Hepatocyte (in vitro differentiated cells): ENCODE measurements around the gene TMEM150B. TPM values are rescaled to one million over a fixed set of nuclear protein-coding genes. Genes with fewer than 3 reads are reported as not detected.

Experiments
- DNase-seq: peaks from one replicate; pipeline ENCODE4 v3.0.0-alpha.2; 2016; ENCODE audit warnings: low spot score
- H2AFZ ChIP-seq: fragments of 200-600 bp; sonication (generic); 2 replicates; pipeline ENCODE4 v1.6.0; 2016; ENCODE audit warnings: antibody characterized with exemption, mild to moderate bottlenecking
- H3K27ac ChIP-seq: fragments of 200-600 bp; sonication (generic); 2 replicates; pipeline ENCODE4 v1.5.1; 2016; ENCODE audit warnings: mild to moderate bottlenecking
- H3K27me3 ChIP-seq: fragments of 200-600 bp; sonication (generic); 2 replicates; pipeline ENCODE4 v1.6.1; 2016
- H3K36me3 ChIP-seq: fragments of 200-600 bp; sonication (generic); replicated peaks from 2 replicates; pipeline ENCODE4 v1.5.1; 2016; ENCODE audit warnings: low read depth; ENCODE audit not compliant: insufficient read depth
- H3K4me1 ChIP-seq: fragments of 200-600 bp; sonication (generic); 2 replicates; pipeline ENCODE4 v1.5.1; 2016; ENCODE audit warnings: mild to moderate bottlenecking, moderate library complexity; ENCODE audit not compliant: insufficient read depth
- H3K4me2 ChIP-seq: fragments of 200-600 bp; sonication (generic); 2 replicates; pipeline ENCODE4 v1.6.0; 2016
- H3K4me3 ChIP-seq: fragments of 200-600 bp; sonication (generic); 2 replicates; pipeline ENCODE4 v1.5.1; 2016; ENCODE audit warnings: mild to moderate bottlenecking
- H3K79me2 ChIP-seq: fragments of 200-600 bp; sonication (generic); 2 replicates; pipeline ENCODE4 v1.6.0; 2017; ENCODE audit warnings: mild to moderate bottlenecking
- H3K9me2 ChIP-seq: fragments of 200-600 bp; sonication (generic); replicated peaks from 2 replicates; pipeline ENCODE4 v1.6.0; 2017; ENCODE audit warnings: mild to moderate bottlenecking; ENCODE audit not compliant: insufficient read depth
- H3K9me3 ChIP-seq: fragments of 200-600 bp; sonication (generic); 2 replicates; pipeline ENCODE4 v1.5.1; 2016; ENCODE audit warnings: low read depth, mild to moderate bottlenecking
- H4K20me1 ChIP-seq: fragments of 200-600 bp; sonication (generic); 2 replicates; pipeline ENCODE4 v1.6.0; 2016; ENCODE audit warnings: mild to moderate bottlenecking; ENCODE audit not compliant: insufficient read depth, poor library complexity, severe bottlenecking
- EZH2 ChIP-seq: fragments of 200-600 bp; sonication (generic); IDR thresholded peaks from 2 replicates; pipeline ENCODE4 v1.6.1; 2016; ENCODE audit warnings: antibody characterized with exemption, mild to moderate bottlenecking, borderline replicate concordance
- EZH2phosphoT487 ChIP-seq: fragments of 200-600 bp; sonication (generic); IDR thresholded peaks from one replicate; pipeline ENCODE4 v1.6.1; 2018; ENCODE audit warnings: antibody characterized with exemption, mild to moderate bottlenecking, low read depth, moderate library complexity; ENCODE audit not compliant: unreplicated experiment, severe bottlenecking
- WGBS: methylation state at CpG from one replicate; pipeline ENCODE4 v1.1.6; 2016; ENCODE audit warnings: low lambda C conversion rate; ENCODE audit errors: missing lambda C conversion rate; 5-methylcytosine and 5-hydroxymethylcytosine counted together
- polyA plus RNA-seq: library from polyadenylated mRNA; unstranded; fragments of >200 nt; fragmentation: Nextera tagmentation; extraction: Ambion mirVana; gene quantifications from 2 replicates; pipeline ENCODE4 v1.2.1, GENCODE V29; 2016
- total RNA-seq: library from RNA; depleted of rRNA; stranded (reverse); fragments of >200 nt; gene quantifications from 2 replicates; pipeline ENCODE4 v1.2.3, GENCODE V29; 2014
- TF ChIP-seq, protein P1 (sequence below): fragments of 200-600 bp; sonication (generic); IDR thresholded peaks from 2 replicates; pipeline ENCODE4 v1.5.1; 2016; ENCODE audit warnings: antibody characterized with exemption, mild to moderate bottlenecking; ENCODE audit not compliant: poor library complexity

Gene TMEM150B
- total and polyA plus RNA-seq, 2 experiments from 2014 or later: 9.2 to 25.4 TPM

DNA sequence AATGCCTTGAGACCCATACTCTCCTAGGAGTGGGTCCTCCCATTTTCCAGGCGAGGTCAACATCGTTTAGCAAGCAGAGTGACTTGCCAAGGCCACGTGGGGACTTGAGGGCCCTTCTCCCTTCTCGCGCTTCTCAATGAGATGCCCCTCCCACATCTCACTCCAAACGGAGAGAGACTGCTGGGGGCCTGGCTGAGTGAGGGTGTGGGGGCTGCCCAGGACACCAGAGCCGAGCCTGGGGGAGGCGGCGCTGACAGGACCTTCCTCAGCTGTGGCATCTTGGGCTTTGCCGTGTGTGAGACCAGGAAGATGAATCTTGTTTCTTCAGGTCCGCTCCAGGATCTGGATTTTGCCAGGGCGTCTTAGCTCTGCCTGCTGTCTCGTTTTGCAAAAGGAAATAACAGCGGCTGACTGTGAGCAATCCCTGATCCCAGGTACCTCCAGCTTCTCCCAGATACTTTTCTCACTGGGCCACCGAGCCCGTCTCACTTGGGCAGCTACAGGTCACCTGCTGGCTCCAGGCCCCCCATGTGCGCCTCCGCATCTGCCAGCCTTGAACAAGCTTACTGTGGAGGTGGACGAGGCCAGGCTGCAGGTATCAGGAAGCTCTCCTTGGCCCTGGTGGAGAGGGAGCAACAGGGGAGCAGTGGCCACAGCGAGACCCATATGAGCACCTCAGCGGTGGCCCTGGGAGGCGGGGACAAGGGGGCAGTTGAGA, 23.3 kb upstream of the TMEM150B start:
- H3K4me1 ChIP-seq: peaks cover 3% of the 10 kb centered on the region
- no peak for DNase-seq
- H3K36me3 ChIP-seq: no peaks in the 10 kb centered on the region
- H4K20me1 ChIP-seq: no peaks in the 10 kb centered on the region
- H3K79me2 ChIP-seq: no peaks in the 10 kb centered on the region
- H3K4me3 ChIP-seq: no peak overlapping the region
- no peak overlapping the region for H3K4me2 ChIP-seq
- H3K27ac ChIP-seq: no peak overlapping the region
- H3K9me2 ChIP-seq: no peaks in the 10 kb centered on the region
- no peak overlapping the region for H2AFZ ChIP-seq
- WGBS: 57% methylated on average over 22 of the region's 22 CpGs
- no peaks in the 10 kb centered on the region for H3K9me3 ChIP-seq
- peaks cover 21% of the 10 kb centered on the region for H3K27me3 ChIP-seq
- TF ChIP-seq, protein P1, sequence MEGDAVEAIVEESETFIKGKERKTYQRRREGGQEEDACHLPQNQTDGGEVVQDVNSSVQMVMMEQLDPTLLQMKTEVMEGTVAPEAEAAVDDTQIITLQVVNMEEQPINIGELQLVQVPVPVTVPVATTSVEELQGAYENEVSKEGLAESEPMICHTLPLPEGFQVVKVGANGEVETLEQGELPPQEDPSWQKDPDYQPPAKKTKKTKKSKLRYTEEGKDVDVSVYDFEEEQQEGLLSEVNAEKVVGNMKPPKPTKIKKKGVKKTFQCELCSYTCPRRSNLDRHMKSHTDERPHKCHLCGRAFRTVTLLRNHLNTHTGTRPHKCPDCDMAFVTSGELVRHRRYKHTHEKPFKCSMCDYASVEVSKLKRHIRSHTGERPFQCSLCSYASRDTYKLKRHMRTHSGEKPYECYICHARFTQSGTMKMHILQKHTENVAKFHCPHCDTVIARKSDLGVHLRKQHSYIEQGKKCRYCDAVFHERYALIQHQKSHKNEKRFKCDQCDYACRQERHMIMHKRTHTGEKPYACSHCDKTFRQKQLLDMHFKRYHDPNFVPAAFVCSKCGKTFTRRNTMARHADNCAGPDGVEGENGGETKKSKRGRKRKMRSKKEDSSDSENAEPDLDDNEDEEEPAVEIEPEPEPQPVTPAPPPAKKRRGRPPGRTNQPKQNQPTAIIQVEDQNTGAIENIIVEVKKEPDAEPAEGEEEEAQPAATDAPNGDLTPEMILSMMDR: no peak

- no peak for TF ChIP-seq EZH2phosphoT487
- TF ChIP-seq EZH2: no peak
- TF ChIP-seq, protein P1: no peak
- DNase-seq: no peak
- Histone ChIP-seq H2AFZ (no peak overlapping the region), H3K9me2 (no peaks in the 10 kb centered on the region), H3K4me1 (no peaks in the 10 kb centered on the region), H3K9me3 (no peaks in the 10 kb centered on the region), H3K79me2 (no peaks in the 10 kb centered on the region), H3K4me3 (no peak overlapping the region), H3K36me3 (no peaks in the 10 kb centered on the region), H3K4me2 (no peak overlapping the region), H3K27me3 (peaks cover 11% of the 10 kb centered on the region), H3K27ac (no peak overlapping the region), H4K20me1 (no peaks in the 10 kb centered on the region)
- WGBS: 94% methylated on average over 8 of the region's 10 CpGs
Measured at GRCh38 chr19:55347442-55348009, 22.4 kb upstream of the TMEM150B start.

GRCh38 chr19:55346725-55347441, 21.7 kb upstream of the TMEM150B start:
- WGBS: 94% methylated on average over 15 of the region's 41 CpGs
- Histone ChIP-seq H4K20me1 (no peaks in the 10 kb centered on the region), H3K4me3 (no peak overlapping the region), H3K79me2 (peaks cover 1% of the 10 kb centered on the region), H3K27ac (no peak overlapping the region), H2AFZ (no peak overlapping the region), H3K9me3 (no peaks in the 10 kb centered on the region), H3K4me1 (no peaks in the 10 kb centered on the region), H3K36me3 (no peaks in the 10 kb centered on the region), H3K4me2 (no peak overlapping the region), H3K9me2 (no peaks in the 10 kb centered on the region), H3K27me3 (peaks cover 6% of the 10 kb centered on the region)
- TF ChIP-seq EZH2: no peak
- TF ChIP-seq, protein P1: no peak
- TF ChIP-seq EZH2phosphoT487: no peak
- DNase-seq: no peak
